ENCODE results near the gene STIM2. TPM values are rescaled to one million over a fixed set of nuclear protein-coding genes. Genes with fewer than 3 reads are reported as not detected.

The STIM2 gene
- total RNA-seq, 4 donors from 2014 or later: 15.9 to 25.5 (median 23.6) TPM

- no peak for TF ChIP-seq CTCF (IDR thresholded peaks at IDR 0.05)
- no peak for TF ChIP-seq POLR2A (IDR thresholded peaks at IDR 0.05)
- no peak overlapping the region for H3K4me3 ChIP-seq (ENCODE audit: low read depth, poor library complexity, severe bottlenecking)
- no peak for DNase-seq (ENCODE audit: low spot score in 2 of 2)
- 56 to 65% methylated on average over 1 of the region's 1 CpG for WGBS, 2 donors
- intact Hi-C loops (cut with DNase I; ENCODE audit: low total_unique reads): no loop called here
These were observed 74.8 kb downstream of the STIM2 start for GRCh38 chr4:26935397-26935796.

DNA sequence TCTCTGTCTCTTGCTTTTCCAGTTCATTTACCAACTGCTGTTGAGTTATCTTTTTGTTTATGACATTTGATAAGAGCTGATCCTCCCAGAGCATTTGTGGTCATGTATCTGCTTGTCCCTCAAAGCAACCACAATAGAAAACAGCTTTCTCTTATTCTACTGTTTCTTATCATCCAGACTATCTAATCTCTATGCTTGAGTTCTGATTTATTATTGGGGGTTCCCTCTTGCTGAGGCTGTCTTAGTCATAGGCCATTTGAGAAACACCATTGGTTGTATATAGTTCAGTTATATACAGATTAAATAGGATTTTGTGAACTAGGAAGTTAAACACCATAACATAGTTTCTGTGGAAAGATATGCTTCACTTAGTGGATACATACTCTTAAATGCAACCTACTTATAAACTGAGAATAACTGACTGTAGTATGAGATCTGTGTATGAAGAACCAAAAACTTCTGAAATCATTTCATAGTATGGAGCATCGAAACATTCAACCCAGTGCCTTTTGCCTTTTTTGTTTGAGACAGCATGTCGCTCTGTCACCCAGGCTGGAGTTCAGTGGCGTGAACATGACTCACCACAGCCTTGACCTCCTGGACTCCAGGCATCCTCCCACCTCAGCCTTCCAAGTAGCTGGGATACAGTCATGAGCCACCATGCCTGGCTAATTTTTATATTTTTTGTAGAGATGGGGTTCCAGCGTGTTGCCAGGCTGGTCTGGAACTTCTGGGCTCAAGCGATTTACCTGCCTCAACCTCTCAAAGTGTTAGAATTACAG, 75.8 kb downstream of the STIM2 start:
- intact Hi-C loops (cut with DNase I; ENCODE audit: low total_unique reads): no loop called here
- TF ChIP-seq POLR2A (IDR thresholded peaks at IDR 0.05): no peak
- no peak for TF ChIP-seq CTCF (IDR thresholded peaks at IDR 0.05)
- WGBS, 2 donors: 93 to 94% methylated on average over 5 of the region's 5 CpGs
- H3K4me3 ChIP-seq (ENCODE audit: low read depth, poor library complexity, severe bottlenecking): no peak overlapping the region
- no peak for DNase-seq (ENCODE audit: low spot score in 2 of 2)

- intact Hi-C loops (cut with DNase I; ENCODE audit: low total_unique reads): no loop called here
- no peak overlapping the region for H3K4me3 ChIP-seq (ENCODE audit: low read depth, poor library complexity, severe bottlenecking)
- 95 to 100% methylated on average over 2 of the region's 2 CpGs for WGBS, 2 donors
- TF ChIP-seq POLR2A (IDR thresholded peaks at IDR 0.05): no peak
- TF ChIP-seq CTCF (IDR thresholded peaks at IDR 0.05): no peak
- no peak for DNase-seq (ENCODE audit: low spot score in 2 of 2)
These were observed 76.5 kb downstream of the STIM2 start for GRCh38 chr4:26937139-26937538.

DNA sequence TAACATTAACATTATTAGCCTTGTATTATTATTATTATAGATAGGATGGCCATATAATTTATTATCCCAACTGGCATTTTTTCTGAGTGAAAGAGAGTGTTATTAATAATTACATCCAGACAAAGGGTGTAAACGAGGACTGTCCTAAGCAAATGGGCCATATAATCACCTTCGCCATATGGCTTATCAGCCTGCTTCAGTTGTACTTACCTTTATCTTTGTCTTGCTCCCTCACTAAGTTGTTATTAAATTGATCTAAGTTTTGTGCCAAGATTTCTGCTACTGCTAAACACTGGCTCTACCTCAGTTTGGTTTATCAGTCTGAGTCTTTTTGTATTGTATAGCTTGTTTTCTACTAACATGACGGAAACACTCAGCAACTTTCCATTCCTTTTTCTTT, 76.9 kb downstream of the STIM2 start:
- WGBS, 2 donors: 87 to 92% methylated on average over 3 of the region's 3 CpGs
- intact Hi-C loops (cut with DNase I; ENCODE audit: low total_unique reads): no loop called here
- no peak overlapping the region for H3K4me3 ChIP-seq (ENCODE audit: low read depth, poor library complexity, severe bottlenecking)
- TF ChIP-seq CTCF (IDR thresholded peaks at IDR 0.05) (no peak), POLR2A (IDR thresholded peaks at IDR 0.05) (no peak)
- DNase-seq (ENCODE audit: low spot score in 2 of 2): no peak

GRCh38 chr4:26938516-26938915, 77.9 kb downstream of the STIM2 start:
- intact Hi-C loops (cut with DNase I; ENCODE audit: low total_unique reads): no loop called here
- TF ChIP-seq POLR2A (IDR thresholded peaks at IDR 0.05): no peak
- no peak for TF ChIP-seq CTCF (IDR thresholded peaks at IDR 0.05)
- DNase-seq (ENCODE audit: low spot score in 2 of 2): no peak
- no peak overlapping the region for H3K4me3 ChIP-seq (ENCODE audit: low read depth, poor library complexity, severe bottlenecking)
- 86 to 87% methylated on average over 2 of the region's 2 CpGs for WGBS, 2 donors

DNA sequence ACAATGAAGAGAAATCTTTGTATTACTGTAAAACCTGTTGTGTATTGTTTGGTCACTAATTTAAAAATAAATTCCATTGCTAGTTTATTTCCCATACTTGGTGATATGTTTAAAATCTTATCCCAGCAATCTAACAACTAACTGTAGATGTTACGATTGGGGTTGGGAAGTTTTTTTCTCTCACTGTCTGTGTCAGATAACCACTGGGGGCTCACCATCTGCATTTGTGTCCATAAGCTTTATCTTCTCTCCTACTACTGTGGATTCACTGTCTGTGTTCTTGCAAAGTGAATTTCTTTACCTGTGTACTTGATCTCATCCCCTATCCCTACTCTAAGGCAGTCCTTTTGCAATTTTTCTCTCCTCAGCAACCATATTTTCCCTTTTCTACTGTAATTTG, 81.3 kb downstream of the STIM2 start:
- 91 to 94% methylated on average over 1 of the region's 1 CpG for WGBS, 2 donors
- no peak overlapping the region for H3K4me3 ChIP-seq (ENCODE audit: low read depth, poor library complexity, severe bottlenecking)
- intact Hi-C loops (cut with DNase I; ENCODE audit: low total_unique reads): loop anchor here (2.0 kb wide), 1 partner anchor 37 kb away; no protein-coding TSS in a partner anchor
- no peak for DNase-seq (ENCODE audit: low spot score in 2 of 2)
- TF ChIP-seq CTCF (IDR thresholded peaks at IDR 0.05) (no peak), POLR2A (IDR thresholded peaks at IDR 0.05) (no peak)
